Testis (tissue), 2 donors: ENCODE data around the gene GSX2.

Source experiments
- CTCF ChIP-seq, 3 experiments: fragments of 450-650 bp in 2 of 3; fragments of 200-600 bp in 1 of 3; sonication (generic) in 1 of 3; IDR thresholded peaks; one replicate each; pipeline ENCODE4 v1.5.1; 2016 to 2019; ENCODE audit warnings: antibody characterized with exemption in 3 of 3, mild to moderate bottlenecking in 2 of 3, moderate library complexity in 1 of 3
- POLR2A ChIP-seq: fragments of 450-650 bp; IDR thresholded peaks from one replicate; pipeline ENCODE4 v1.6.1; 2017; ENCODE audit warnings: antibody characterized with exemption, mild to moderate bottlenecking, moderate library complexity

DNA sequence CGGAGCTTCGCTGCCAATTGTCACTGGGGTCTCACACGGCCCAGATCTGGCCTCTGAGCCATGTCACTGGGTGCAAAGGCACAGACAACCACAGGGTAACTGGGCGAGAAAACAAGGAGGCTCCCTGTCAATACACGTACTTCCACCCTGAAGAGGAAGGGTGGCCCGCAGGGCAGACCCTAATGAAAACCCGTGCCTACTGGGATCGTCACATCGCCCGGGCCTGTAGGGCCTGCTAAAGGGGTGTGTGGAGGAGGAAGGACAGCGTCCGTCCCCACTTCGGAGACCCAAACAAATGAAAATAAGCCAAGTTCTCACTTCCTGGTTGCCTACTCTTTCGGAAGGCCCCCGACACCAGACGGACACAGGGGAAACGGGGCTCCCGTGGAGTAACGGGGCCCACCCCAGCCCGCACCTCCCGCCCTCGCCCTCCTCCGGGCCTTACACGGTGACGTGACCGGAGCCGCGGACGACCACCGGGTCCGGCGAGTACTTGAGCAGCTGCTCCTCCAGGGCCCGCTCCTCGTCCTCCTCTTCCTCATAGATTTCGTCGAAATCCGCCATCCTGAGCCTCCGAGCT, 36.1 kb upstream of the GSX2 start:
- TF ChIP-seq CTCF (IDR thresholded peaks at IDR 0.05) (no peak), POLR2A (no peak)
